HuH-7 (cell line): ENCODE measurements around the gene MICAL2.

Source experiments
- DNase-seq: peaks from one replicate; pipeline ENCODE4 v3.0.0; 2011; ENCODE audit warnings: low spot score

The MICAL2 gene

DNA sequence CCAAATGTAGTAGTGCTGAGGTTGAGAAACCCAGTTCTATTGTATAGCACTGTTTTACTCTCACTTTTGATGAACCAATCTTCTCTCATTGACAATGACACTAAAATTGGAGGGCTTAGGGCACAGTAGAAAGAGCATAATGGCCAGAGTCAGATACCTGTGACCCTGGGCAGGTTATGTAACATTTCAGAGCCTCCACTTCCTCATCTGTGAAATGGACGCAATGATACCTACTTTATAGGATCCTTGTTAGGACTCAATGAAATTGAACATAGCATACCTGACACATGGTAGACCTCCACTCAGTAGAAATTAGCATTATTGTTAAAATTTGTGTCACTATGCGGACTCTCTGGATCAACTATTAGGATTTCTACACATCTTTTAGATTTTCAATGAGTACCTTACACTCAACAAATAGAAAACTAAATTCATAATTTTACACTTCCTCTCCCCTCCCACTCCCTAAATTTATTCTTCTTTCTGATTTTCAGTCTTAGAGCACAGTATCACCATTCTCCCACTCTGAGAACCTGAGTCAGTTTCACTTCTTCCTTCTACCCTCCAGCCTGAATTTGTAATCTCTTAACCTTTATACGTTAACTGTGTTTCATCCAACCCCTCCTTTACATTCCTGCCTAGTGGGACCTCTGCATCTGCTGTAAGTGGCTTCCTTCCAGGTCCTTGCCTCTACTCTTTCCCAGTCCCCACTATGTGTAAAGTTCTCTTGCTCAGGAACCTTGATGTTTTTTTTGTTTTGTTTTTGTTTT is 78.3 kb downstream of the MICAL2 start:
- DNase-seq: no peak

DNA sequence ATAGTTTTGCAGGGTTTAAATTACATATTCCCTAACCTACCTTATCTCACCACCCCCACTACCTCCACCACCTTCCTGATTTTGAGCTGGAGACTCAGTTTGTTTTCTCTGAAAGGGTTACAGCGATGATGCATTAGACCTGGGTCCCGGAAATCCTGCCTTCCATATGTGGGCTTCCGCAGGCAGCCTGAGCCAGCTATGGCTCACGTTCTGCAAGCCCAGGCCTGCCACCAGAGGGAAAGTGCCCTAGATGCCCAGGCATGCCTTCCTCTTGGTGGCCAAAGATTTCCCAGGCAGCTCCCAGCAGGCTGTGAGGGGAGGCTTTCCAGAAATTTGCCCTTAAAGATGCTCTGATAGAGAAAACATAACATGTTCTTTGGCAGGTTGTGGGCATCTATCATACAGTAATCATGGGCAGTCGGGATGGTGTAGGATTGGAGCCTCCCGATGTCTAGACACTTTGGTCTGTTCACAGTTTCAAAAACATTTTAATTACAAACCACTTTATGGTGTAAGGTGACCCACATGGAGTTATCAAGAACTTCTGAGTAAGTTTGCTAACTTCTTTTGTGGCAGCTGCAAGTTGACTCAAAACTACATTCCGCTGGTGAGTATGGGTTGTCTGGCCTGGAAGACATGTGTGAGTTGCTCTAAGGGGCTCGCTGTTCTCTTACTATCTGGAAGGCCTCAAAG is 79.3 kb downstream of the MICAL2 start:
- no peak for DNase-seq

DNA sequence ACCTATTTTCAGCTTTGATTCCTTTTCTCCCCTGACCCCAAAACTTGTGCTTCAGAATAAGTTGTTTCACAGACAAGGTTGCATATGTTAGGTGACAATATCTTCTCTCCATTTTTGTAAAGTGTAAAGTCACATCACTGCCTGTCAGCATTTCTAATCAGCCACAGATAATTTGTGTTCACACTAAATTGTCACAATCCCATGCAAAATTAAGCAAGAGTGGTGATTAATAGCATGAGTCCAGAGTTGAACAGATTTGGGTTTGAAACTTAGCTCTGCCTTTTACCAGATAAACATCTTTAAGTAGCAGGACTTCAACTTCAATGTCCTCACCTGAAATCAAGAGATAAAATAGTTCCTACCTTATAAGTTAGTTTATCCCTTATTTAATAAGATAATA is 80.1 kb downstream of the MICAL2 start:
- DNase-seq: no peak

DNA sequence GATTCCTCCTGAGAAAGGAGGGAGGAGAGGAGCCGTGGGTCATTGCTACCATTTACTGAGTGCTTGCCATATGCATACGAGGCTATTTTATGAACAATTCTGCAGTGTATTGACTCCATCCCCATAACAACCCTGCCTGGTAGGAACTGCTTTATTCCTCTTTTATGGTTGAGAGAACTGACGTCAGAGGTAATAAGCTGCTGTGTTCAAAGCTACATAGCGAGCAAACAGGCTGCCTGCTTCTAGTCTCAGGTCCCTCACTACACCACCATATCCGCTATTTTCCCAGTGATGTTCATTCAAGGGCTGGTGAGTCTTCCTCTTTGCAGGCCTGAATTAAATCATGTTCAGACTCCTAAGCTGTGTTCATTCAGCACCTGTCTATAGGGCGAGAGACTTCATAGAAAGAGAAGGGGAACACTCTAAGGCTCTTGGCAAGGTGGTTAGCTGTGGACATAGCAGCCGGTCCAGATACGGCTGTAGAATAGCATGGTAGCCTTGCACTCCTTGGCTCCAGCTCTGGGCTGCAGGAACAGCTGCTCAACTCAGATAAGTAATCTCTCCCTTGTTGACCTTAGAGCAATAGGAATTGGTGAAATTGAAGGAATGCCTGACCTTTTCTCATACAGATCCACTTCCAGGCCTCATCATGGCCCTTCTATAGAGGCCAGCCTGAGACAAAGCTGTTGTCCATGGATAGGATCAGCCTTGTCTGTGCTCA is 82.6 kb downstream of the MICAL2 start:
- DNase-seq: no peak

DNA sequence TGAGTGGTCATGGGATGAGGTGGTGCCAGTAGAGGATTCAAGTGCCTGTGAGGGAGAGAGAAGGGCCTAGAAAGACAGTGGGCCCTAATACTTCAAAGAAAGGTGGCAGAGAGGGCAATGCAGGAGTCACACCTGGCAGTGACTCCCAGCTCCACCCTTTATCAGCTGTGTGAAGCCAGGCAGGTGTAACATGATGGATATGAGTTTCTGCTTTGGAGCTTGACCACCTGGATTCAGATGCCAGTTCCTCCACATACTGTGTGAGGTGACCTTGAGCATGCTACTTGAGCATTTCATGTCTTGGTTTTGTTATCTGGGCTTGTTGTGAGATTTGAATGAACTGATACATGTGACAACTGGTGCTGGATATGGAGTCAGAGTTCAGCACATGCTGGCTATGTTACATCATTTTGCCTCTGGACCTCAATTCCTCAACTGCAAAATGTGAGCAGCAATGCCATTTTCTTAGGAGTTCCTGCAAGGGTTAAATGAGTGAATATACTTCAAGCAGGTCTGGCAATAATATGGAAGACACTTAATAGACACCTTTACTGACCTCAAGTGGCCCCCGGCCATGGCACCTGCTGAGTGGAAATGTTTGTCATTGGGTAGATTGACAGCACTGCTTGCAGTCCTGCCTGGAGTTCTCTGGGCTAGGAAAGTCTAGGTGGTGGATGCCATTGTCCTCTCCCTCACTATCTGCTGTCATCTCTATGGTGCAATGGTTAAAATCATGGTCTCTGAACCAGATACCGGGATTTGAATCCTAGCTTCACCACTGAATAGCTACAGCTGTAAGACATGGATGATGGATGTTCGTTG is 83.3 kb downstream of the MICAL2 start:
- no peak for DNase-seq

DNA sequence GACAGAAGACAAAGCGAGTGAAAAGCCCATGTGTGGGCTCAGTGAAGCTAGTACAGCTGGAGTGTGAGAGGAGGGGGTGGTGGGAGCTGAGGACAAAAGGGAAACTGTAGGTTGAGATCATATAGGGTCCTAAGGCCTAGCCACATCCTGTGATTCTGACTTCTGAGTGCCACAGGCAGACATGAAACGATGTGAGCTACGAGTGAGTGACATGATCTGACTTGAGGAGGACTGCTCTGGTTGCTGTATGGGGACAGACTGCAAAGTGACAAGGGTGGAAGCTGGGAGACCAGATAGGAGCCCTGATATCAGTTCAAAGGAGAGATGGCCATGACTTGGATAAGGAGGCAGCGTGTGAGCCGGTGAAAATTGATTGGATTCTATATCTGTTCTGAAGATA is 85.4 kb downstream of the MICAL2 start:
- DNase-seq: no peak

DNA sequence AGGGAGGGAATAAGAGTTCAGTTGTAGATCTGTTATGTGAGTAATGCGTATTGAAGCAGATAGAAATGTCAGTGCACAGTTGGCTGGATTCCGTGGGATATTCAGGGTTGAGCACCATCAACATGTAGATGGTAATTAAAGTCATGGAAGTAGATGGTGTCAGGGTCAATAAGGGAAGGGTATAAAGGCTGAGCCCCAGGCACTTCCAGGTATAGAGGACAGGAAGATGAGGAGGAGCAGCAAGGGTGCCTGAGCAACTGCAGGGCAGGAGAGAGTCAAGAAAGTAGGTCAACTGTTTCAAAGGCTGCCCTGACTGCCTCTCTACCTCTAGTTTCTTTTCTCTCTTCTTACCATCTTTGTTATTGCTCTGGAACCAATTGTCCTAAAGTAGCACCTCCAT is 85.9 kb downstream of the MICAL2 start:
- DNase-seq: no peak

DNA sequence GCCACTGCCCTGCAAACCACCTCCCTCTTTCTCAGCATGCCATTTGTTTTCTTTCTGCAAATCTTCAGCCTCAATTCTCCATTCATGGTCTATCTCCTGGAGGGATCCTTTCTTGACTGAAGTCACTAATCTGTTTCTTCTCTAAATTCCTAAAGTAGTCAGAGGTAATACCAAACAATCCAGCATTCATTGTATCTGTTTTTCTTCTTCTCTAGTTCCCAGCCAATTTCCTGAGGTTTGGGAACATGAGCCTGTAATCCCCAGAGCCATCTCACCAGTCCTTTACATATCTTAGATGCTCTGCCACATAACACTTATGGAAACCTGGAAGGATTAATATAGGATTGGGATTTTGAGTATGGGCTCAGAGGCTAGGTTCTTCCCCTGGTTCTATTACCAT is 86.5 kb downstream of the MICAL2 start:
- no peak for DNase-seq

DNA sequence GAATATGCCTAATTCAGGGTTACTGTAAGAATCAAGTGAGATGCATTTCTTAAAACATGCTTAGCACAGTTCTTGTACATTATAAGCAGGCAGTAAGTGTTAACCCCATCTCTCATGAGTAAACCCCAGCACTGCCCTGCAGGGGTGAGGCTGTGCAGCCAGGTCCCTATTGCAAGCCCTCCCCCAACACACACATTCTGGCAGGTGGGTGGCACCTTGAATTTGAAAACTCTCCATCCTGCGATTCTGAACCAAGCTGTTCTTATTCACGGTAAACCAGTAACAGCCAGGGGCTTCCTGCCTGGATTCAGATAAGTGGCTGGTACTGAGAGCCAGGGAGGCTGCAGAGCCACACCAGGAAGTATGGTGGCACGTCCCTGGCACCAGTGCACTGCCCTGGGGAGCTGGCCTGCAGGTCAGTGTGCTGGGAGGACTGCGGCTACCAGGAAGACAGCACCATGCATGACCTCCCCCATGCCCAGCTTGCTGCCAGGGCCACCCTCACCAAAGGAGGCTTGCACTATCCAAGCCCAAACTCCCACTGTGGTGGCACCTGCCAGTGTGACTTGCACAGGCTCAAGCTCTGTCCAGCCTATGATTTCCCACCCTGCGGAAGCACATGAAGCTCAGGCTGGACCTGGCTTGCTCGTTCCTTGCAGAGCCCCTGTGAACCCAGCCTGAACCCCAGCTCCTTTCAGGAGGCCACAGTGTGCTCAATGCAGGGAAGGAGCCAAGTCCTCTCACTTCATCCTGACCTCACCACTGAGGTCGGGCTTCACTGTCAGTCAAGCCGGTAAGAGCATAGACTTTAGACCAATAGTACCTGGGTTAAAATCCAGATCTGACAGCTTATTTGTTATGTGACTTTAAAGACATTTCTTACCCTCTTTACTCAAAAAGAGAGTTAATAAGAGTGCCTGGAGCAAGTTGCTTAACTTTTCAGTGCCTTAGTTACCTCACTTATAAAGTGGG is 88.1 kb downstream of the MICAL2 start:
- DNase-seq: no peak

DNA sequence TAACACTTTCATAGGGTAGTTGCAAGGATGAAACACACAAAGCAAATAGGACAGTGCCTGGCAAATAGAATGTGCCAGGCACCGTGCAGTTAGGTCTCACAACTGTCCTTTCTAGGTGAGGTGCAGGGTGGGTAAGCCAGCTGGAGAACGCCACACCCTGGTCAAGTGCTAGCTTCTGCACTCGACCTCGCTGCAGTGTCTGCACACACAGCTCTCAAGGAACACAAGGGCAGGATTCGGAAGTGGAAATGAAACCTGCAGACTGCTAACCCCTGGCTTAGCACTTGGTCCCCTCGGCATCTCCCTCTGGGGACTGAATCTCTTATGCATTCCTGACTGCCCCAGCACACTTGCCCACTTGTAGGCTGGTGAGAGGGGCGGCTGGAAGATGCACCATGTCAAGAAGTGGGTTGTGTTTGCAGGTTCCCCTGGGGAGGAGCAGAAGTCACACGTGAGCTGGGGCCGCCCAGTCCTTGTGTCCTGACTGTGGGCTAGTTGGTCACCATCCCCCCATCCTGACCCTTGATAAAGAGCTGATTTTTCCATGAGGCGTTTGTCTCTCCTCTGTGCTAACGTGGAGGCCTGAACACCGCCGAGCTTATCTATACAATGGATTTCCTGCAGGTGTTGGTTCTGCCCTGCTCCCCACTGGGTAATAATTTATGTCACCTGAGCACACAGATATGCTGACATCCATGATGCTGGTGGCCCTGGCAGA is 89.0 kb downstream of the MICAL2 start:
- DNase-seq: no peak

DNA sequence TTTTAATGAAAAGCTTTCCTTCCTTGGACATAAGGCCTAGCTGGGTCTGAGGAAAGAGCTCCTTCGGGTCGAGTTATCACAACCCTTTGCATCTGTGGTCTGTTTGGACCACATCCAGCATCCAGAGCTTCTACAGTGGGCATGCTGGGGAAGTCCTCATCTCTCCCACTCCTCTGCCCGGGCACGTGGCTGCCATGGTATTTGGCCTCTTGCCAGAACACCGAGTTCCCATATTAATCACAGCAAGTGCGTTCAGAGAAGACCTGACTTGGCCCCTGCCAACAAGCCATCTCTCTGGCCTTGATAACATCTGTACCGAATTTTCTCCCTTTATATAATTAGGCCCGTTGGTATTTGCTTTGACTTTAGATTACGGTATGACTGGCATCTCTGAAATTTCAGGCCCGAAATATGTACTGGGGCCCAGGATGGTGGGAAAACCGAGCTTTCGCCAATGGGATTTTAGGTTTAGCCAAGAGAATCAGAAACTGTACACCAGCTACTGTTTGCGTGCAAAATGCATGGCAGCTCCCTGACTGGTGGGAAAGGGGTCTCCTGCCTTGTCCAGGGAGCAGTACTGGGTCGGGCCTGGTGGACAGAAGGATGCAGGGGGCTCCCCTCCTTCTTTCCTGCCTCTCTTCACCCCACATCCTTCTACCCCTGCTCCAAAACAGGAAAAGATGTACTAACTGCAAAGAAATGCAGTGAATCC is 90.0 kb downstream of the MICAL2 start:
- DNase-seq: no peak

DNA sequence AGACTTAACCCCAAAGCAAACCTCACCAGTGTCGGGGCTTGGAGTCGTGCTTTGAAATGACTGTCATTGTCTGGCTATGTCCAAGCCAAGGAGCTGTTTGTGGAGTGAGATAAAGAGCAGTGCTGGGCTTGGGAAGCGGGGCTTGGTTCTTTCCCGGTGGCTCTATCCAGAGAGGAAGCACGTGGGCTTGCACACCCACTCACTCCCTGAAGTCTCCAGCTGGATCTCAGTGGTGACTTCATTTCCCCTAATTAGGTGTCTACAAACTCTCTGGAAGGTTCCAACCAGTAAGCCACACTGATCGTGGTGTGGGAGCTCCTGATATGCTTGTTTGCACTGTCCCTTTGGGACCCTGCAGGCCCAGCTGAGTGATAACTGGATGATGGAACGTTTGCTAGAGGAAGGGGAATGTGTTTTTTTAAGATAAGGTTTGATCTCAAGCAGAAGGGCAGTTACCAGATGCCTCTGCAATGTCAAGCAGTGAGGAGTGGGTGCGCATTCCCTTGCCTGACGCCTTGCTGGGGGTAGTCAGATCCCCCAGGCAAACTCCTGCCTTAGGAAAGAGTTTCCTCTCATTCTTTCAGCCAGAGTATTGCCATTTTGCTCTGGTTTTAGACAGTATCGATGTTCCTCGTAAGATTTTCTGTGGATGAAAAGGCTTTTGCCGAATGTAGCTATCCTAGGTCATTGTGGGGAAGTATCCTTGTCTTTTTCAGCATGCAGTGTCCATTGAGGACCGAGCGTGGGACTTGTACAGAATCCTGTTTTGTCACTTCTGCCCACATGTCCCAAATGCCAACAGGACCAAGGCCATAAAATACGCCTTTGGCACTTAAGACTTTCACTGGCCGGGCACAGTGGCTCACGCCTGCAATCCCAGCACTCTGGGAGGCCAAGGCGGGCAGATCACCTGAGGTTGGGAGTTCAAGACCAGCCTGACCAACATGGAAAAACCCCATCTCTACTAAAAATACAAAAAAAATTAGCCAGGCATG is 90.9 kb downstream of the MICAL2 start:
- no peak for DNase-seq

DNA sequence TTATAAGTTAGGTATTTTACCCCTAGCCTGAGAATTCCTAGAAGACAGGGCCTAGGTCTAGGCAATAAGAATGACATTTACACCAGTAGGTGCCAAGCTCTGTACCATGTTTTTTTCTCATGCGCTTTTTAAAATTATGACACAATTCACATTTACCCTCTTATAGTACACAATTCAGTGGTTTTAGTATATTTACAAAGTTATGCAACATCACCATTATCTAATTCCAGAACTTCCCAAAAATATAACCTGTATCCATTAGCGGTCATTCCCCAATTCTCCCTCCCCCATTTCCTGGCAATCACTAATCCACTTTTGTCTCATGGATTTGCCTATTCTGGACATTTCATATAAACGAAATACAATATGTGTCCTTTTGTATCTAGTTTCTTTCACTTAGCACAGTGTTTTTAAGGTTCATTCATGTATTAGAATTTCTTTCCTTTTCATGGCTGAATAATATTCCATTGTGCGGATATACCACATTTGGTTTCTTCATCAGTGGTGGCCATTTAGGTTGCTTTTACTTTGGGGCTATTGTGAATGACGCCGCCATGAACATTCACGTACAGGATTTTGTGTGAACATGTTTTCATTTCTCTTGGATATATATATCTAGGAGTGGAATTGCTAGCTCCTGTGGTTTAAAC is 92.4 kb downstream of the MICAL2 start:
- no peak for DNase-seq

DNA sequence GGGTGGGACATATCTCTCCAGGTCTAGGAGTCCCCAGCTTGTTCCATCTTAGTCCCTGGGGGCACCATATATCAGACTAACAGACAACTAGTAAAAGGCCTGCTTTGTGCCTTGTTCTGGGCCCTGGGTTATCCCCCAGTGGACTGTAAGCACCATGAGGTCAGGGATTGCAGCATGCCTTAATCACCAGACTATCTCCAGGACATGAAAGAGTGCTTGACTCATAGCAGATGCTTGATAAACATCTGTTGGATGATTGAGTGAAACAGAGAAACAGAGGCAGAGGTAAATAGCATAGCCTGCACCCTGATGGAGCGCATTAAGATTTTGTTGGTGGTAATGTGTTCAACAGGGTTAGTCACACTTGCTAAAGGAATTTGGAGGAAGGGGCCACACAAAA is 94.1 kb downstream of the MICAL2 start:
- no peak for DNase-seq

DNA sequence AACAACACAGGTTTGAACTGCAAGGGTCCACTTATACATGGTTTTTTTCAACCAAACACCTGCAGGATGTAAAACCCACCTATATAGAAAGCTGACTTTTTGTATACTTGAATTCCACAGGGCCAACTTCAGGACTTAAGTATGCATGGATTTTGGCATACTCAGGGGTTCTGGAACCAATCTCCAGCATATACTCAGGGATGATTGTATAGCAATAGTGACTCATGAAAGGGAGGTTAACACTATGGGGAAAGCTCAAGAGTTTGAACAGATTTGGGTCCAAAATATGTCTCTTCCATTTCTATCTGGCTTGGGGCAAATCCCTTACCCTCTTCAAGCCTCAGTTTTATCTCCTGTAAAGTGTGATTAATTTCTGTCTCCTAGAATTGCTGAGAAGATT is 94.9 kb downstream of the MICAL2 start:
- DNase-seq: no peak

DNA sequence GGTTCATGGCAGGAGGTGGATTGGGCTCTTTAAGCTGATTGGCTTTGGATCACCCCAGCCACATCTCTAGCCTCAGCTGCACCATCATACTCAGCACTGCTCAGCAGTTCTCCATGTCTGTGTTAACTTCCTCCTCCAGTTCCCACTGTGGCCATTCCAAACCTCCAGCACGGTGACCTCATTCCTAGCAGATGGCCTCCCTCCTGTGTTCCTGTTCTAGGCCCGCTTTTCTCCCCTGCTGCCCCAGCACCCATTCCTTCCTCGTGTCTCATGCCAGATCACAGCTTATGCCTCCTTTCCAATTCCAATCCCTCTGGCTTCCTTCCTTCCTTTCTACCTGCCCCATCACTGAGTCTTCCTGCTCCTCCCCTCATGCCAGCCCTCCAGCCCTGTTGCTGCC is 96.1 kb downstream of the MICAL2 start:
- DNase-seq: no peak

DNA sequence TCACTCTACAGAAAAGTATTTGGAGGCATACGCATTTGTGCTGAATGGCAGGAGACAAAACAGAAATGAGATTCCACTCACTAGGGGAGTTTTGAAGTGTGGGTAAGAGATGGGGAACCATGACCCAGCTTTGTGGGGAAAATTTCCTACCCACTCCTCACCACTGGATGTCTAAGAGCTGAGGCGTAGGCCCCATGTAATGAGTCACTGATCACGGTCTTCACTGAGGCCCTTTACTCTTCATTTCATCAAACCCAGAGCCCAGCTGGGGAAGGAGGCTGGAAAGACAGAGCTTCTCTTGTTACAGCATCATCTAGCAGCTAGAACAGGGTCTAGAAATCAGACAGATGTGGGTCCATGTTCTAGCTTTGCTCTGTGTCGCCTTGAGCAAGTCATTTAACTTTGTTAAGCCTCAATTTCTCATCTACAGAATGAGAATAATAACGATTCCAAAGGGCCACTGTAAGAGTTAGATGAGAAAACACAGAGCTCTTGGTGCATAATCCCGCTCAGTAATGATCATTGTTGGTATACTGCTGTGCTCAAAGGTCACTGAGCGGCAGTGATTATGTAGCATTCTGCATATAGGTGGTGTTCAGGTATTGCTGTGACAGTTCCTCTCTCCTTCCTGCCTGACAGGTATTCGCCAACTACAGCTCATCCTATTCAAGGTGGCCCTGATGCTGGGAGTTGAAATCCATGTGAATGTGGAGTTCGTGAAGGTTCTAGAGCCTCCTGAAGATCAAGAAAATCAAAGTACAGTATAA is 97.2 kb downstream of the MICAL2 start:
- DNase-seq: no peak
